Thyroid gland (tissue), 4 donors: ENCODE measurements around the gene MRPL36. TPM values are rescaled to one million over a fixed set of nuclear protein-coding genes. Genes with fewer than 3 reads are reported as not detected.
"Not testable (repeated sequence)": the region's sequence is repeated elsewhere in the genome, so short reads cannot be mapped to it uniquely, and the experiment has no call there.

Experiments
- DNase-seq, 2 donors: peaks; one replicate each; pipeline ENCODE4 v3.0.0-alpha.2; 2019
- H3K27ac ChIP-seq, 3 donors: fragments of 200-600 bp; sonication (generic); 1 replicate in 2 of 3; 2 replicates in 1 of 3; pipeline ENCODE4 v1.5.1; 2016 to 2019; ENCODE audit warnings: mild to moderate bottlenecking in 1 of 3, moderate library complexity in 1 of 3
- H3K27me3 ChIP-seq: fragments of 200-600 bp; sonication (generic); one replicate; pipeline ENCODE4 v1.5.1; 2019
- H3K36me3 ChIP-seq, 2 donors: fragments of 200-600 bp; sonication (generic); one replicate each; pipeline ENCODE4 v1.5.1; 2016 to 2019
- H3K4me1 ChIP-seq, 2 donors: fragments of 200-600 bp; sonication (generic); one replicate each; pipeline ENCODE4 v1.5.1; 2017 to 2019
- H3K4me3 ChIP-seq, 3 donors: fragments of 200-600 bp; sonication (generic); replicated peaks in 1 of 3; 1 replicate in 2 of 3; 2 replicates in 1 of 3; pipeline ENCODE4 v1.5.1; 2016; ENCODE audit warnings: mild to moderate bottlenecking in 1 of 3
- H3K9me3 ChIP-seq: fragments of 200-600 bp; sonication (generic); one replicate; pipeline ENCODE4 v1.5.1; 2017
- POLR2A ChIP-seq, 2 donors: fragments of 450-650 bp; IDR thresholded peaks; one replicate each; pipeline ENCODE4 v1.6.1; 2017; ENCODE audit warnings: antibody characterized with exemption in 2 of 2, mild to moderate bottlenecking in 2 of 2, moderate library complexity in 1 of 2
- WGBS, 2 donors: methylation state at CpG; one replicate each; pipeline ENCODE4 v1.1.5; 2017; 5-methylcytosine and 5-hydroxymethylcytosine counted together
- intact Hi-C: fragments of 100-400 bp; cut with DNase I; formaldehyde crosslinking; loops from one replicate; pipeline ENCODE4 v1.15.1; 2023
- total RNA-seq, 4 donors: library from RNA; depleted of rRNA; stranded (reverse); fragments of >200 nt; gene quantifications; one replicate each; pipeline ENCODE4 v1.2.3, GENCODE V29; 2016
- TF ChIP-seq, protein P1 (sequence below), 6 experiments: fragments of 200-600 bp in 3 of 6; fragments of 450-650 bp in 3 of 6; sonication (generic) in 3 of 6; IDR thresholded peaks; one replicate each; pipeline ENCODE4 v1.5.1; 2016 to 2019; ENCODE audit warnings: antibody characterized with exemption in 6 of 6, mild to moderate bottlenecking in 2 of 6, inconsistent platforms in 1 of 6, moderate library complexity in 1 of 6

The MRPL36 gene
- total RNA-seq, 4 donors from 2014 or later: 10.4 to 41.7 (median 33.6) TPM

DNA sequence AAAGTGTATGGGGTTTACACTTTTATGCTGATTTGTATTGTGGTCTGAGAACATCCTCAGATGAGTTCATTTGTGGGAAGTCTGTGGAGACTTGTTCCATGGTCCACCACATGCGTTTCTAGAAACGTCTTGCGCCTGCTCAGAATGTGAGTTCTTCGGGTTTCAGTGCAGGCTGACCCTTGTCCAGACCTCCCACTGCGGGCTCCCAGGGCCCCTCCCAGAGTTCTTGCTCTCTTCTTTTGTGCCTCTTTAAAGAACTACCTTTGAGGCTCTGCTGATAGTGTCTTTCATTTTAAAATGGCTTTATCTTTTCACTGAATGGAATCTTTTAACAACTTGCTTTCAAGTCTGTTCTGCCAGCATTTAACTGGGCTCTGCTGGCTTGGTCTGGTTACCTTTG lies 19.1 kb upstream of the MRPL36 start:
- Histone ChIP-seq H3K27ac (no peak overlapping the region), H3K36me3 (peaks cover 46 to 62% of the 10 kb centered on the region in 2 donors), H3K9me3 (no peaks in the 10 kb centered on the region), H3K4me3 (no peak overlapping the region), H3K4me1 (no peaks in the 10 kb centered on the region), H3K27me3 (no peaks in the 10 kb centered on the region)
- intact Hi-C loops: no loop called here
- no peak for TF ChIP-seq POLR2A (IDR thresholded peaks at IDR 0.05)
- TF ChIP-seq, protein P1, sequence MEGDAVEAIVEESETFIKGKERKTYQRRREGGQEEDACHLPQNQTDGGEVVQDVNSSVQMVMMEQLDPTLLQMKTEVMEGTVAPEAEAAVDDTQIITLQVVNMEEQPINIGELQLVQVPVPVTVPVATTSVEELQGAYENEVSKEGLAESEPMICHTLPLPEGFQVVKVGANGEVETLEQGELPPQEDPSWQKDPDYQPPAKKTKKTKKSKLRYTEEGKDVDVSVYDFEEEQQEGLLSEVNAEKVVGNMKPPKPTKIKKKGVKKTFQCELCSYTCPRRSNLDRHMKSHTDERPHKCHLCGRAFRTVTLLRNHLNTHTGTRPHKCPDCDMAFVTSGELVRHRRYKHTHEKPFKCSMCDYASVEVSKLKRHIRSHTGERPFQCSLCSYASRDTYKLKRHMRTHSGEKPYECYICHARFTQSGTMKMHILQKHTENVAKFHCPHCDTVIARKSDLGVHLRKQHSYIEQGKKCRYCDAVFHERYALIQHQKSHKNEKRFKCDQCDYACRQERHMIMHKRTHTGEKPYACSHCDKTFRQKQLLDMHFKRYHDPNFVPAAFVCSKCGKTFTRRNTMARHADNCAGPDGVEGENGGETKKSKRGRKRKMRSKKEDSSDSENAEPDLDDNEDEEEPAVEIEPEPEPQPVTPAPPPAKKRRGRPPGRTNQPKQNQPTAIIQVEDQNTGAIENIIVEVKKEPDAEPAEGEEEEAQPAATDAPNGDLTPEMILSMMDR (IDR thresholded peaks at IDR 0.05): no peak
- 91 to 93% methylated on average over 5 of the region's 5 CpGs for WGBS, 2 donors
- DNase-seq: no peak

DNA sequence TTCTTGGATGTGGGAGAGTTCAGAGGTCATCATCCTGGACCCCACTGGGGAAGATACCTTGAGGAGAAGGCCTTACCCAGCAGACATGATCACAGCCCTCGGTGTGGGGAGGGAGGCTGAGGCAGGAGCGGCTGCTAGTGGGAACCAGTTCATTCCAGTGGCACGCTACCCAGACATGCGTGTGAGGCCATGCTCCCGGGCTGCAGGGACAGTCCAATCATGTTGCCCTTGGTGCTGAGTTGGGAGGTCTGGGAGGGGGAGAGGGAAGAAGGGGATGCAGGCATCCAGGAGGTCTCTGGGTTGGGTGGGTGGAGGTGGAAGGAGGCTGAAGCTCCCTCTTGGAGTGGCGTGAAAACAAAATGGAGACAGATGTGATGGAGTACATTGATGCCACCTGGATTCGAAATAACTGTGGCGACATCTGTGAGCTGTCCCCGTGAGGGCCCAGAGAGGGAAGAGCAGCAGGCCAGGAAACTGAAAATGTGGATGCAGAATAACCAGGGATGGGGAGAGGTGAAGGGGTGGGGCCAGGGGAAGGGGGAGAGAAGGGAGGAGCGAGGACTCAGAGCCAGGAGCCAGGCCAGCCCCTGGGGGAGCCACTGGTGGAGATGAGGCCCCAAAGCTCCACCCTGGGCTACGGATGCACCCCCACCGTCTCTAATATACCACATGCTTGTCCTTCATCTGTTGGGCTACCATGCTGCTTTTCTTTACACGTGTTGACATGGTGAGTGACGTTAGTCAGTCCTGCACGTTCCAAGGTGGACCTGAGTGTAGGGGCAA lies 17.8 kb upstream of the MRPL36 start:
- Histone ChIP-seq H3K4me3 (no peak overlapping the region), H3K36me3 (peaks cover 51 to 67% of the 10 kb centered on the region in 2 donors)

DNA sequence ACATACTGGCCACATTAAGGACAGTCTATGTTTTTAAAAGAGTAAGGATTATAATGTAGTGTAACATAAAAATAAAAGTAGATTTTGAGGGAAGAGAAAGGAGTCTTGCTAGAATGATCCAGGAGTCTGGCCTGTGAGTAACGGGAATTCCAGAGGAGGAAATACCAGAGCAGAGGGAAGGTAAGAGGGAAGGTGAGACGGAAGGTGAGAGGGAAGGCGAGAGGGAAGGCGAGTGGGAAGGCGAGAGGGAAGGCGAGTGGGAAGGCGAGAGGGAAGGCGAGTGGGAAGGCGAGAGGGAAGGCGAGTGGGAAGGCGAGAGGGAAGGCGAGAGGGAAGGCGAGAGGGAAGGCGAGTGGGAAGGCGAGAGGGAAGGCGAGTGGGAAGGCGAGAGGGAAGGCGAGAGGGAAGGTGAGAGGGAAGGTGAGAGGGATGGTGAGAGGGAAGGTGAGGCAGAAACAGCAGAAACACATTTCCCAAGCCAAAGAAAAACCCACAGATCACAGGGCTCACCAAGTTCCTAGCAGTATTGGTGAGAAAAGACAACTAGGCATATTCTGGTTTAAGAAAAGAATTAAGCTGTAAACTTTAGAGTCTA lies 17.0 kb upstream of the MRPL36 start:
- H3K36me3 ChIP-seq: peaks cover 58 to 72% of the 10 kb centered on the region in 2 donors
- H3K4me1 ChIP-seq, H3K4me3 ChIP-seq, H3K9me3 ChIP-seq, DNase-seq, H3K27me3 ChIP-seq, intact Hi-C loops, H3K27ac ChIP-seq: not testable (repeated sequence)
- 95 to 97% methylated on average over 18 of the region's 18 CpGs for WGBS, 2 donors

More for the DNA sequence above, 17.8 kb upstream of the MRPL36 start:
- WGBS, 2 donors: 87 to 91% methylated on average over 15 of the region's 15 CpGs
- no peaks in the 10 kb centered on the region for H3K27me3 ChIP-seq
- H3K9me3 ChIP-seq: no peaks in the 10 kb centered on the region
- H3K27ac ChIP-seq: no peak overlapping the region
- no peak for DNase-seq
- intact Hi-C loops: no loop called here
- TF ChIP-seq, protein P1 (IDR thresholded peaks at IDR 0.05): no peak
- no peak for TF ChIP-seq POLR2A (IDR thresholded peaks at IDR 0.05)
- H3K4me1 ChIP-seq: no peaks in the 10 kb centered on the region

- DNase-seq: no peak
- Histone ChIP-seq H3K4me1 (no peaks in the 10 kb centered on the region), H3K4me3 (no peak overlapping the region), H3K27me3 (no peaks in the 10 kb centered on the region), H3K27ac (no peak overlapping the region), H3K9me3 (no peaks in the 10 kb centered on the region), H3K36me3 (peaks cover 63 to 72% of the 10 kb centered on the region in 2 donors)
- no peak for TF ChIP-seq POLR2A (IDR thresholded peaks at IDR 0.05)
- TF ChIP-seq, protein P1 (IDR thresholded peaks at IDR 0.05): no peak
- WGBS, 2 donors: 87 to 88% methylated on average over 14 to 17 of the region's 17 CpGs
- intact Hi-C loops: no loop called here
These were observed 16.2 kb upstream of the MRPL36 start for GRCh38 chr5:1815881-1816292.

- intact Hi-C loops: no loop called here
- Histone ChIP-seq H3K27me3 (no peaks in the 10 kb centered on the region), H3K36me3 (peaks cover 60 to 66% of the 10 kb centered on the region in 2 donors), H3K9me3 (no peaks in the 10 kb centered on the region), H3K4me1 (no peaks in the 10 kb centered on the region), H3K27ac (no peak overlapping the region), H3K4me3 (no peak overlapping the region)
- TF ChIP-seq, protein P1 (IDR thresholded peaks at IDR 0.05): no peak
- no peak for TF ChIP-seq POLR2A (IDR thresholded peaks at IDR 0.05)
- 93% methylated on average over 18 of the region's 18 CpGs for WGBS, 2 donors
- DNase-seq: no peak
These were observed 15.6 kb upstream of the MRPL36 start for GRCh38 chr5:1815071-1815786.
